IMR-90 (cell line): ENCODE results near the gene ATP1B4. TPM values are rescaled to one million over a fixed set of nuclear protein-coding genes. Genes with fewer than 3 reads are reported as not detected.

Experiments
- ATAC-seq: fragments of 200-7000 bp; cut with Tn5 transposase; 2 replicates; pipeline ENCODE4 v1.9.1; 2020; ENCODE audit warnings: low read depth, mild to moderate bottlenecking, moderate library complexity
- BruUV-seq: library from RNA; stranded (reverse); fragments of 400-500 nt; replicated peaks from 2 replicates; lab custom pipeline; 2021; lab: Mats Ljungman, UMichigan
- CTCF ChIA-PET: fragments of 300-600 bp; formaldehyde crosslinking; extraction: SDS; loops from one replicate; lab custom pipeline; 2021; ENCODE audit warnings: antibody characterized with exemption; lab: Yijun Ruan, JAX
- POLR2A ChIA-PET: fragments of 300-600 bp; sonication (Branson Sonifier 250); formaldehyde crosslinking; loops from one replicate; lab custom pipeline; 2022; ENCODE audit warnings: antibody characterized with exemption; ENCODE audit not compliant: unreplicated experiment; lab: Charles Lee
- DNase-seq: peaks from one replicate; pipeline ENCODE4 v3.0.0; 2013
- H2AFZ ChIP-seq: replicated peaks from 2 replicates; pipeline ENCODE3; 2013; ENCODE audit warnings: low read length, mild to moderate bottlenecking; ENCODE audit not compliant: poor library complexity
- H2AK5ac ChIP-seq: 2 replicates; pipeline ENCODE4 v1.6.1; 2013; ENCODE audit warnings: low read depth, low read length, inconsistent platforms
- H2AK9ac ChIP-seq: replicated peaks from 2 replicates; pipeline ENCODE3; 2013; ENCODE audit warnings: mild to moderate bottlenecking, low read depth, low read length, moderate library complexity; ENCODE audit not compliant: poor library complexity
- H2BK120ac ChIP-seq: 2 replicates; pipeline ENCODE4 v1.6.1; 2013; ENCODE audit warnings: low read depth, low read length, inconsistent platforms
- H2BK15ac ChIP-seq: 3 replicates; pipeline ENCODE4 v1.6.1; 2013; ENCODE audit warnings: low read depth, low read length, inconsistent platforms
- H2BK20ac ChIP-seq: 2 replicates; pipeline ENCODE4 v1.6.1; 2013; ENCODE audit warnings: low read depth, mild to moderate bottlenecking, inconsistent platforms, low read length, moderate library complexity
- H2BK5ac ChIP-seq: 2 replicates; pipeline ENCODE4 v1.6.1; 2013; ENCODE audit warnings: mild to moderate bottlenecking, low read depth, low read length, inconsistent platforms; ENCODE audit not compliant: poor library complexity, severe bottlenecking
- H3K14ac ChIP-seq: replicated peaks from 2 replicates; pipeline ENCODE4 v1.6.1; 2013; ENCODE audit warnings: low read depth, low read length, inconsistent platforms
- H3K18ac ChIP-seq: 2 replicates; pipeline ENCODE4 v1.6.1; 2013; ENCODE audit warnings: low read depth, low read length, control low read depth
- H3K23ac ChIP-seq: 2 replicates; pipeline ENCODE4 v1.6.1; 2013; ENCODE audit warnings: low read depth, low read length, inconsistent platforms
- H3K27ac ChIP-seq: 2 replicates; pipeline ENCODE4 v1.5.1; 2013; ENCODE audit warnings: mild to moderate bottlenecking, control low read depth, low read length; ENCODE audit not compliant: insufficient read depth
- H3K27me3 ChIP-seq: 2 replicates; pipeline ENCODE4 v1.6.1; 2013; ENCODE audit warnings: low read length; ENCODE audit not compliant: control insufficient read depth, insufficient read depth
- H3K36me3 ChIP-seq: 2 replicates; pipeline ENCODE4 v1.6.1; 2013; ENCODE audit warnings: low read length, mixed read lengths; ENCODE audit not compliant: control insufficient read depth, insufficient read depth
- H3K4ac ChIP-seq: 2 replicates; pipeline ENCODE4 v1.6.1; 2013; ENCODE audit warnings: low read depth, low read length, inconsistent platforms
- H3K4me1 ChIP-seq: 2 replicates; pipeline ENCODE4 v1.6.1; 2013; ENCODE audit warnings: low read length, mixed read lengths; ENCODE audit not compliant: control insufficient read depth, insufficient read depth
- H3K4me2 ChIP-seq: 2 replicates; pipeline ENCODE4 v1.6.1; 2013; ENCODE audit warnings: low read depth, mild to moderate bottlenecking, control low read depth, low read length, moderate library complexity
- H3K4me3 ChIP-seq: 2 replicates; pipeline ENCODE4 v1.5.1; 2013; ENCODE audit warnings: low read depth, mild to moderate bottlenecking, control low read depth, low read length, moderate library complexity; ENCODE audit not compliant: insufficient read depth
- H3K56ac ChIP-seq: 2 replicates; pipeline ENCODE4 v1.6.1; 2013; ENCODE audit warnings: low read length, inconsistent platforms; ENCODE audit not compliant: insufficient read depth; ENCODE audit errors: extremely low read depth
- H3K79me1 ChIP-seq, 2 experiments: 2 replicates each; pipeline ENCODE4 v1.6.1; 2013; ENCODE audit warnings: low read length in 2 of 2, inconsistent platforms in 1 of 2, low read depth in 1 of 2
- H3K9ac ChIP-seq: 2 replicates; pipeline ENCODE4 v1.6.1; 2013; ENCODE audit warnings: low read depth, low read length, control low read depth
- H3K9me1 ChIP-seq: 2 replicates; pipeline ENCODE4 v1.6.1; 2013; ENCODE audit warnings: low read length, inconsistent platforms; ENCODE audit not compliant: insufficient read depth
- H3K9me3 ChIP-seq: 2 replicates; pipeline ENCODE4 v1.6.1; 2013; ENCODE audit warnings: low read length; ENCODE audit not compliant: control insufficient read depth, insufficient read depth
- H4K20me1 ChIP-seq: 2 replicates; pipeline ENCODE4 v1.6.1; 2013; ENCODE audit warnings: low read length, inconsistent platforms; ENCODE audit not compliant: insufficient read depth
- H4K5ac ChIP-seq: 2 replicates; pipeline ENCODE4 v1.6.1; 2013; ENCODE audit warnings: mild to moderate bottlenecking, low read depth, low read length, control low read depth
- H4K8ac ChIP-seq, 2 experiments: 2 replicates each; pipeline ENCODE4 v1.6.1; 2013; ENCODE audit warnings: low read depth in 2 of 2, low read length in 2 of 2, control low read depth in 1 of 2, inconsistent platforms in 1 of 2
- H4K91ac ChIP-seq: 2 replicates; pipeline ENCODE4 v1.6.1; 2013; ENCODE audit warnings: low read depth, low read length, inconsistent platforms; ENCODE audit not compliant: insufficient read depth
- BHLHE40 ChIP-seq: fragments of 150-350 bp; IDR thresholded peaks from 2 replicates; pipeline ENCODE4 v1.6.1; 2016; ENCODE audit warnings: mild to moderate bottlenecking, low read depth, low read length
- CEBPB ChIP-seq: IDR thresholded peaks from 2 replicates; pipeline ENCODE4 v1.6.1; 2012; ENCODE audit warnings: low read depth, low read length, improper control_type of control experiment
- FOS ChIP-seq: fragments of 150-350 bp; IDR thresholded peaks from 2 replicates; pipeline ENCODE4 v1.6.1; 2016; ENCODE audit warnings: low read depth, low read length
- MAFK ChIP-seq: IDR thresholded peaks from 2 replicates; pipeline ENCODE4 v1.6.1; 2012; ENCODE audit warnings: low read depth, low read length, improper control_type of control experiment
- MAZ ChIP-seq: IDR thresholded peaks from 2 replicates; pipeline ENCODE4 v1.6.1; 2012; ENCODE audit warnings: low read depth, mild to moderate bottlenecking, low read length, improper control_type of control experiment, moderate library complexity, borderline replicate concordance
- MXI1 ChIP-seq: IDR thresholded peaks from 2 replicates; pipeline ENCODE4 v1.6.1; 2012; ENCODE audit warnings: low read depth, mild to moderate bottlenecking, low read length, moderate library complexity, borderline replicate concordance
- NFE2L2 ChIP-seq: fragments of 150-350 bp; IDR thresholded peaks from 2 replicates; pipeline ENCODE4 v1.6.1; 2016; ENCODE audit warnings: low read depth, mild to moderate bottlenecking, low read length
- POLR2A ChIP-seq: IDR thresholded peaks from 2 replicates; pipeline ENCODE4 v1.6.1; 2012; ENCODE audit warnings: mild to moderate bottlenecking, low read depth, low read length
- RAD21 ChIP-seq: IDR thresholded peaks from 2 replicates; pipeline ENCODE4 v1.6.1; 2012; ENCODE audit warnings: low read length, improper control_type of control experiment
- RCOR1 ChIP-seq: IDR thresholded peaks from 2 replicates; pipeline ENCODE4 v1.6.1; 2012; ENCODE audit warnings: mild to moderate bottlenecking, low read length, improper control_type of control experiment; ENCODE audit not compliant: insufficient replicate concordance
- SMC3 ChIP-seq: fragments of 150-350 bp; IDR thresholded peaks from 2 replicates; pipeline ENCODE4 v1.6.1; 2016; ENCODE audit warnings: low read depth, mild to moderate bottlenecking, antibody characterized with exemption, low read length, moderate library complexity
- WGBS, 2 experiments: methylation state at CpG; one replicate each; pipeline versions ENCODE4 v1.1.5 to v1.1.7; 2013; ENCODE audit warnings: missing lambda C conversion rate in 2 of 2; ENCODE audit not compliant: insufficient read length in 1 of 2; ENCODE audit errors: extremely low coverage in 2 of 2; 5-methylcytosine and 5-hydroxymethylcytosine counted together
- dilution Hi-C: fragments of 300-500 bp; cut with HindIII; formaldehyde crosslinking; loops from one replicate; pipeline ENCODE4 v1.14.3; 2018; ENCODE audit warnings: low sequenced_read_pairs; ENCODE audit not compliant: unreplicated experiment
- in situ Hi-C: fragments of 300-500 bp; cut with MboI; formaldehyde crosslinking; loops from 3 replicates; pipeline ENCODE4 v1.14.3; 2019; ENCODE audit warnings: low sequenced_read_pairs, inconsistent platforms, mixed read lengths
- intact Hi-C: fragments of 100-400 bp; cut with micrococcal nuclease; formaldehyde crosslinking; loops from 2 replicates; pipeline ENCODE4 v1.10.0; 2022
- polyA plus RNA-seq, 3 experiments: library from polyadenylated mRNA; depleted of rRNA; stranded (reverse); fragments of >200 nt; gene quantifications; 2 replicates each; pipeline ENCODE4 v1.2.3, GENCODE V29; 2012; ENCODE audit warnings: low replicate concordance in 1 of 3
- total RNA-seq: library from RNA; depleted of rRNA; stranded (reverse); fragments of >200 nt; gene quantifications from 2 replicates; pipeline ENCODE4 v1.2.3, GENCODE V29; 2012
- TF ChIP-seq, protein P1 (sequence below): fragments of 150-350 bp; IDR thresholded peaks from 2 replicates; pipeline ENCODE4 v1.6.1; 2017; ENCODE audit warnings: mild to moderate bottlenecking, antibody characterized with exemption, low read length, low read depth
- TF ChIP-seq, protein P2 (sequence below): fragments of 150-350 bp; IDR thresholded peaks from 2 replicates; pipeline ENCODE4 v1.6.1; 2016; ENCODE audit warnings: low read depth, mild to moderate bottlenecking, low read length, moderate library complexity, borderline replicate concordance

Gene ATP1B4
- total and polyA plus RNA-seq, 2 of the 4 experiments (the other 2 are of a cell fraction), result not detected

DNA sequence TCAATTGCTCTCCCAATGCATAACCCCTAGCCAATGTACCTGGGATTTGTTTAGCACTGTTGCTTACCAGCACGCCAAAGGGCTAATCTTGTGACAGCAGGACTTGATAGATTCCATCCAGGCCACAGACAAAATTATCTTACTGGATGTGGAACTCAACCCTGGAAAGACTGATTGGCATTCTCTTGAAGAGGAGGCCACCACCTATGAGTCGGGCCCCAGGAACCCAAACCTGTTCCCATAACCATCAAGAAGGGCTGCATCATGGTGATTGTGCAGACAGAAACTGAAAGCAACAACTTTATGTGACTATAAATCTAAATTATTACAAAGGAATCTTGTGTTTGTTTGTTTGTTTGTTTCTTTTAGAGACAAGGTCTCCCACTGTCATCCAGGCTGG, 30.8 kb upstream of the ATP1B4 start:
- Histone ChIP-seq H2AFZ (peak overlapping the region; percentile 24), H4K20me1 (no peaks in the 10 kb centered on the region), H3K4ac (no peak overlapping the region), H3K9me3 (no peaks in the 10 kb centered on the region), H3K27ac (no peak overlapping the region), H2BK5ac (no peak overlapping the region), H2AK9ac (no peak overlapping the region), H3K4me1 (no peaks in the 10 kb centered on the region), H3K14ac (no peak overlapping the region), H2AK5ac (no peak overlapping the region), H2BK120ac (no peak overlapping the region), H3K56ac (no peak overlapping the region), H2BK15ac (no peak overlapping the region), H3K36me3 (no peaks in the 10 kb centered on the region), H3K23ac (no peak overlapping the region), H4K5ac (no peak overlapping the region), H3K4me2 (no peak overlapping the region), H4K8ac (no peak overlapping the region), H3K4me3 (no peak overlapping the region), H3K27me3 (no peaks in the 10 kb centered on the region), H3K9ac (no peak overlapping the region), H3K18ac (no peak overlapping the region), H2BK20ac (no peak overlapping the region), H3K9me1 (no peaks in the 10 kb centered on the region), H4K91ac (no peak overlapping the region), H3K79me1 (no peaks in the 10 kb centered on the region)
- DNase-seq (no peak), ATAC-seq (no peak)
- no TSS peak for BruUV-seq
- WGBS, 2 experiments, result no CpG with 5 or more reads among the region's 2 CpGs
- no peak for TF ChIP-seq RAD21
- TF ChIP-seq RCOR1, result no peak
- no peak for TF ChIP-seq NFE2L2
- TF ChIP-seq BHLHE40, result no peak
- no peak for TF ChIP-seq SMC3
- TF ChIP-seq, protein P1, sequence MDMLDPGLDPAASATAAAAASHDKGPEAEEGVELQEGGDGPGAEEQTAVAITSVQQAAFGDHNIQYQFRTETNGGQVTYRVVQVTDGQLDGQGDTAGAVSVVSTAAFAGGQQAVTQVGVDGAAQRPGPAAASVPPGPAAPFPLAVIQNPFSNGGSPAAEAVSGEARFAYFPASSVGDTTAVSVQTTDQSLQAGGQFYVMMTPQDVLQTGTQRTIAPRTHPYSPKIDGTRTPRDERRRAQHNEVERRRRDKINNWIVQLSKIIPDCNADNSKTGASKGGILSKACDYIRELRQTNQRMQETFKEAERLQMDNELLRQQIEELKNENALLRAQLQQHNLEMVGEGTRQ, result no peak
- TF ChIP-seq MAZ, result no peak
- TF ChIP-seq POLR2A, result no peak
- TF ChIP-seq MXI1, result no peak
- TF ChIP-seq, protein P2, sequence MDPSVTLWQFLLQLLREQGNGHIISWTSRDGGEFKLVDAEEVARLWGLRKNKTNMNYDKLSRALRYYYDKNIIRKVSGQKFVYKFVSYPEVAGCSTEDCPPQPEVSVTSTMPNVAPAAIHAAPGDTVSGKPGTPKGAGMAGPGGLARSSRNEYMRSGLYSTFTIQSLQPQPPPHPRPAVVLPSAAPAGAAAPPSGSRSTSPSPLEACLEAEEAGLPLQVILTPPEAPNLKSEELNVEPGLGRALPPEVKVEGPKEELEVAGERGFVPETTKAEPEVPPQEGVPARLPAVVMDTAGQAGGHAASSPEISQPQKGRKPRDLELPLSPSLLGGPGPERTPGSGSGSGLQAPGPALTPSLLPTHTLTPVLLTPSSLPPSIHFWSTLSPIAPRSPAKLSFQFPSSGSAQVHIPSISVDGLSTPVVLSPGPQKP, result no peak
- no peak for TF ChIP-seq MAFK
- TF ChIP-seq CEBPB, result no peak
- no peak for TF ChIP-seq FOS
- intact Hi-C loops (no loop called here), in situ Hi-C loops (no loop called here), dilution Hi-C loops (no loop called here)
- ChIA-PET CTCF (no interaction called here), POLR2A (no interaction called here)
